Panc1 (cell line): Measurements from ENCODE around the gene MAPK6. TPM values are rescaled to one million over a fixed set of nuclear protein-coding genes. Genes with fewer than 3 reads are reported as not detected.
A peak's percentile ranks its signal among the peaks of the same experiment; 100 is the strongest.

Experiments used
- ATAC-seq: fragments of 200-7000 bp; cut with Tn5 transposase; 2 replicates; pipeline ENCODE4 v1.9.1; 2020; ENCODE audit warnings: mild to moderate bottlenecking, moderate library complexity
- BruUV-seq: library from RNA; stranded (reverse); fragments of 400-500 nt; replicated peaks from 2 replicates; lab custom pipeline; 2021; lab: Mats Ljungman, UMichigan
- CTCF ChIA-PET: fragments of 300-600 bp; sonication (Branson Sonifier 250); formaldehyde crosslinking; loops from one replicate; lab custom pipeline; 2022; ENCODE audit warnings: antibody characterized with exemption; lab: Charles Lee
- POLR2A ChIA-PET: fragments of 300-600 bp; sonication (Branson Sonifier 250); formaldehyde crosslinking; loops from one replicate; lab custom pipeline; 2022; ENCODE audit warnings: antibody characterized with exemption; lab: Charles Lee
- DNase-seq: peaks from one replicate; pipeline ENCODE4 v3.0.0-alpha.2; 2010; ENCODE audit warnings: low read depth, low spot score
- H3K27ac ChIP-seq: 2 replicates; pipeline ENCODE4 v1.5.1; 2011; ENCODE audit warnings: mild to moderate bottlenecking, low read length, inconsistent platforms
- H3K27me3 ChIP-seq: fragments of 200-500 bp; sonication (Bioruptor generic); 2 replicates; pipeline ENCODE4 v1.6.0; 2014; ENCODE audit warnings: low read length, inconsistent platforms; ENCODE audit not compliant: control insufficient read depth, insufficient read depth
- H3K36me3 ChIP-seq: fragments of 200-500 bp; sonication (Bioruptor generic); 2 replicates; pipeline ENCODE4 v1.5.1; 2014; ENCODE audit warnings: inconsistent platforms, mild to moderate bottlenecking, low read length, moderate library complexity; ENCODE audit not compliant: control insufficient read depth, insufficient read depth
- H3K4me1 ChIP-seq: 2 replicates; pipeline ENCODE4 v1.5.1; 2011; ENCODE audit warnings: inconsistent platforms, mild to moderate bottlenecking, low read length, moderate library complexity; ENCODE audit not compliant: control insufficient read depth, insufficient read depth
- H3K4me3 ChIP-seq, 2 experiments: 2 replicates each; pipeline ENCODE4 v1.5.1; 2011 to 2012; ENCODE audit warnings: low read depth in 2 of 2, low read length in 2 of 2, mild to moderate bottlenecking in 2 of 2, inconsistent platforms in 1 of 2, moderate library complexity in 1 of 2
- H3K9me3 ChIP-seq: fragments of 200-500 bp; sonication (Bioruptor generic); 2 replicates; pipeline ENCODE4 v1.5.1; 2014; ENCODE audit warnings: low read depth, mild to moderate bottlenecking, inconsistent platforms, low read length, moderate library complexity; ENCODE audit not compliant: control insufficient read depth, insufficient read depth
- POLR2AphosphoS5 ChIP-seq: IDR thresholded peaks from 2 replicates; pipeline ENCODE4 v1.6.1; 2012; ENCODE audit warnings: mild to moderate bottlenecking, low read depth, low read length, moderate library complexity
- SIN3A ChIP-seq: IDR thresholded peaks from 2 replicates; pipeline ENCODE4 v1.6.1; 2012; ENCODE audit warnings: low read depth, mild to moderate bottlenecking, low read length, moderate library complexity, borderline replicate concordance; ENCODE audit not compliant: insufficient read depth
- TCF7L2 ChIP-seq: IDR thresholded peaks from 2 replicates; pipeline ENCODE4 v1.6.1; 2011; ENCODE audit warnings: mild to moderate bottlenecking, low read depth, low read length, inconsistent platforms
- in situ Hi-C: cut with HindIII; loops from 2 replicates; pipeline ENCODE4 v1.10.0; 2016; ENCODE audit warnings: low sequenced_read_pairs, low pct_unique_long_range_greater_than_20kb
- intact Hi-C: fragments of 100-400 bp; cut with micrococcal nuclease; formaldehyde crosslinking; loops from one replicate; pipeline ENCODE4 v1.10.0; 2022; ENCODE audit not compliant: unreplicated experiment
- total RNA-seq: library from RNA; stranded (reverse); gene quantifications from one replicate; pipeline ENCODE4 v1.2.1, GENCODE V29; 2021; ENCODE audit not compliant: unreplicated experiment
- TF ChIP-seq, protein P1 (sequence below): fragments of 450-650 bp; IDR thresholded peaks from 2 replicates; pipeline ENCODE4 v1.5.1; 2017; ENCODE audit warnings: mild to moderate bottlenecking
- TF ChIP-seq, protein P2 (sequence below), 2 experiments: IDR thresholded peaks; 2 replicates each; pipeline ENCODE4 v1.6.1; 2011 to 2012; ENCODE audit warnings: low read depth in 2 of 2, control low read depth in 1 of 2, low read length in 1 of 2, mild to moderate bottlenecking in 1 of 2, moderate library complexity in 1 of 2; ENCODE audit not compliant: insufficient read depth in 1 of 2

The MAPK6 gene
- total RNA-seq, 1 experiment from 2014 or later, result 66.6 TPM

DNA sequence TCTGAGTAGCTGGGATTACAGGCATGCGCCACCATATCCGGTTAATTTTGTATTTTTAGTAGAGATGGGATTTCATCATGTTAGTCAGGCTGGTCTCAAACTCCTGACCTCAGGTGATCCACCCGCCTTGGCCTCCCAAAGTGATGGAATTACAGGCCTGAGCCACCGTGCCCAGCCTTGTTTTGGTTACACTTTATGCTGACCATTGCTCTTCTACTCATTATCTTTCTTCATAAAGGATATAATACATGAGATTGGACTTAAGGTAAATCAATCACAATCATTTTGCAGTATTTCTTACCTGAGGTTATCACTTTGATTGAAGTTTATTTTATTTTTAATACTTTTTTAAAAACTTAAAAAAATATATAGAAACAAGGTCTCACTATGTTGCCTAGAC lies 45.2 kb upstream of the MAPK6 start:
- no TSS peak for BruUV-seq
- no peak for TF ChIP-seq TCF7L2
- TF ChIP-seq POLR2AphosphoS5, result no peak
- TF ChIP-seq, protein P1, sequence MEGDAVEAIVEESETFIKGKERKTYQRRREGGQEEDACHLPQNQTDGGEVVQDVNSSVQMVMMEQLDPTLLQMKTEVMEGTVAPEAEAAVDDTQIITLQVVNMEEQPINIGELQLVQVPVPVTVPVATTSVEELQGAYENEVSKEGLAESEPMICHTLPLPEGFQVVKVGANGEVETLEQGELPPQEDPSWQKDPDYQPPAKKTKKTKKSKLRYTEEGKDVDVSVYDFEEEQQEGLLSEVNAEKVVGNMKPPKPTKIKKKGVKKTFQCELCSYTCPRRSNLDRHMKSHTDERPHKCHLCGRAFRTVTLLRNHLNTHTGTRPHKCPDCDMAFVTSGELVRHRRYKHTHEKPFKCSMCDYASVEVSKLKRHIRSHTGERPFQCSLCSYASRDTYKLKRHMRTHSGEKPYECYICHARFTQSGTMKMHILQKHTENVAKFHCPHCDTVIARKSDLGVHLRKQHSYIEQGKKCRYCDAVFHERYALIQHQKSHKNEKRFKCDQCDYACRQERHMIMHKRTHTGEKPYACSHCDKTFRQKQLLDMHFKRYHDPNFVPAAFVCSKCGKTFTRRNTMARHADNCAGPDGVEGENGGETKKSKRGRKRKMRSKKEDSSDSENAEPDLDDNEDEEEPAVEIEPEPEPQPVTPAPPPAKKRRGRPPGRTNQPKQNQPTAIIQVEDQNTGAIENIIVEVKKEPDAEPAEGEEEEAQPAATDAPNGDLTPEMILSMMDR, result no peak
- TF ChIP-seq SIN3A, result no peak
- TF ChIP-seq, protein P2, sequence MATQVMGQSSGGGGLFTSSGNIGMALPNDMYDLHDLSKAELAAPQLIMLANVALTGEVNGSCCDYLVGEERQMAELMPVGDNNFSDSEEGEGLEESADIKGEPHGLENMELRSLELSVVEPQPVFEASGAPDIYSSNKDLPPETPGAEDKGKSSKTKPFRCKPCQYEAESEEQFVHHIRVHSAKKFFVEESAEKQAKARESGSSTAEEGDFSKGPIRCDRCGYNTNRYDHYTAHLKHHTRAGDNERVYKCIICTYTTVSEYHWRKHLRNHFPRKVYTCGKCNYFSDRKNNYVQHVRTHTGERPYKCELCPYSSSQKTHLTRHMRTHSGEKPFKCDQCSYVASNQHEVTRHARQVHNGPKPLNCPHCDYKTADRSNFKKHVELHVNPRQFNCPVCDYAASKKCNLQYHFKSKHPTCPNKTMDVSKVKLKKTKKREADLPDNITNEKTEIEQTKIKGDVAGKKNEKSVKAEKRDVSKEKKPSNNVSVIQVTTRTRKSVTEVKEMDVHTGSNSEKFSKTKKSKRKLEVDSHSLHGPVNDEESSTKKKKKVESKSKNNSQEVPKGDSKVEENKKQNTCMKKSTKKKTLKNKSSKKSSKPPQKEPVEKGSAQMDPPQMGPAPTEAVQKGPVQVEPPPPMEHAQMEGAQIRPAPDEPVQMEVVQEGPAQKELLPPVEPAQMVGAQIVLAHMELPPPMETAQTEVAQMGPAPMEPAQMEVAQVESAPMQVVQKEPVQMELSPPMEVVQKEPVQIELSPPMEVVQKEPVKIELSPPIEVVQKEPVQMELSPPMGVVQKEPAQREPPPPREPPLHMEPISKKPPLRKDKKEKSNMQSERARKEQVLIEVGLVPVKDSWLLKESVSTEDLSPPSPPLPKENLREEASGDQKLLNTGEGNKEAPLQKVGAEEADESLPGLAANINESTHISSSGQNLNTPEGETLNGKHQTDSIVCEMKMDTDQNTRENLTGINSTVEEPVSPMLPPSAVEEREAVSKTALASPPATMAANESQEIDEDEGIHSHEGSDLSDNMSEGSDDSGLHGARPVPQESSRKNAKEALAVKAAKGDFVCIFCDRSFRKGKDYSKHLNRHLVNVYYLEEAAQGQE (IDR thresholded peaks at IDR 0.05; ENCODE audit: insufficient read depth in 1 of 2, low read depth in 2 of 2, low read length in 1 of 2), result no peak
- POLR2A ChIA-PET, result no interaction called here

DNA sequence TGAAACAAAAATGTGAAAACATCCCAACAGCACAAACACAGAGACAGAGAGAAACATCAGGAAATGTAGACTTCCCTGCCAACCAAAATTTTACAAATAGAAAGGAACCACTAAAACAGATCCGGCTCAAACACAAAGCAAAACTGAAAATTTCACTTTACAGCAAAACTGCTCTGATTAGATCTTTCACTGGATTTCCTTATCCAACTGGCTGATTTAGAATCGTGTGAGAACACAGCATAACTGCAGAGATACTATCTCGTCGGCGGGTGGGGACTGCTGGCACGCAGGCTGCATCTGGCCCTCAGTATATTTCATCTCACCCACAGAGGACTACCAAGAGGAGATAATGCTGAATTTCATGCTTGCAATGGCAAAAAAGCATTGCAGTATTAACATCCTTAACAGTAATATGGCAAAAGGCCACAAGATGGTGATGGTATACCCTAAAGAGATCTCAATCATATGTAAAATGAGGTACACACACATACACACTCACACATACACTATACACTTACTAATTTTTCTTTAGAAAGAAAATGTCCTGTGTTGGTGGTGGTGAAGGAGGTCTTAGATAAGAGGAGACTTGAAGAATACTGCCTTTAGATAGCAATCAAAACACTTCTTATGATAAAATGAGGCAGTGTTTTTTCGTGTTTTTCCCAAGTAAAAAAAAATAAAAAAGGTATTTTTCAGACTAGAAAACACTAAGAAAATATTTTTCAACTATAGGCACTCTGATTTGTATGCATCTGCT lies 36.8 kb upstream of the MAPK6 start:
- CTCF ChIA-PET, result interaction anchor here (0.5 to 1.0 kb wide), 2 partner anchors 245 to 248 kb away, joined by 4 to 6 read pairs; no protein-coding TSS in a partner anchor
- POLR2A ChIA-PET, result interaction anchor here (1.1 kb wide), 1 partner anchor 10 kb away, joined by 4 read pairs; no protein-coding TSS in a partner anchor
- H3K9me3 ChIP-seq, result no peaks in the 10 kb centered on the region
- no TSS peak for BruUV-seq
- intact Hi-C loops (loop anchor here (2.0 kb wide), 2 partner anchors 97 to 159 kb away; no protein-coding TSS in a partner anchor), in situ Hi-C loops (no loop called here)
- TF ChIP-seq, protein P1, result no peak
- TF ChIP-seq, protein P2 (IDR thresholded peaks at IDR 0.05; ENCODE audit: insufficient read depth in 1 of 2, low read depth in 2 of 2, low read length in 1 of 2), result no peak
- TF ChIP-seq POLR2AphosphoS5 (no peak), SIN3A (no peak), TCF7L2 (no peak)
- peak overlapping the region; percentile 75 for H3K27ac ChIP-seq
- H3K27me3 ChIP-seq, result no peaks in the 10 kb centered on the region
- peak; percentile 85 for DNase-seq
- peaks cover 7% of the 10 kb centered on the region for H3K4me1 ChIP-seq
- ATAC-seq, result peak; percentile 95
- H3K4me3 ChIP-seq, result peak overlapping the region; percentile 6 to 43; a peak in 3 of 4 replicates
- H3K36me3 ChIP-seq, result no peaks in the 10 kb centered on the region

More for the DNA sequence above, 45.2 kb upstream of the MAPK6 start:
- intact Hi-C loops, result no loop called here
- Histone ChIP-seq H3K36me3 (no peaks in the 10 kb centered on the region; the same call in 1 of the 2 replicates), H3K9me3 (no peaks in the 10 kb centered on the region), H3K4me3 (no peak overlapping the region), H3K27me3 (no peaks in the 10 kb centered on the region), H3K27ac (no peak overlapping the region), H3K4me1 (peaks cover 11% of the 10 kb centered on the region)
- DNase-seq (no peak), ATAC-seq (no peak)
- CTCF ChIA-PET, result no interaction called here
- in situ Hi-C loops, result no loop called here
